ENCODE data around the gene SKAP1. TPM values are rescaled to one million over a fixed set of nuclear protein-coding genes. Genes with fewer than 3 reads are reported as not detected.

The SKAP1 gene
- total and polyA plus RNA-seq, 9 donors = 0.30 to 6.0 (median 2.4) TPM; not detected in 1

- no peak for TF ChIP-seq EP300 (IDR thresholded peaks at IDR 0.05)
- TF ChIP-seq CTCF (IDR thresholded peaks at IDR 0.05) = no peak
- TF ChIP-seq POLR2A (IDR thresholded peaks at IDR 0.05) = no peak
- no peaks in the 10 kb centered on the region for H3K4me1 ChIP-seq (ENCODE audit: insufficient read depth)
- H3K27me3 ChIP-seq = no peaks in the 10 kb centered on the region
- no peaks in the 10 kb centered on the region for H3K36me3 ChIP-seq
- no peak overlapping the region for H3K27ac ChIP-seq
- no peaks in the 10 kb centered on the region for H3K9me3 ChIP-seq
- no peak for DNase-seq
- intact Hi-C loops (cut with DNase I) = loop anchor here in 1 of 4 donors (10.0 kb wide), 1 partner anchor 48 kb away; no protein-coding TSS in a partner anchor
- 69 to 77% (median 73%) methylated on average over 3 of the region's 3 CpGs for WGBS, 3 donors
- no peak overlapping the region for H3K4me3 ChIP-seq
Observed at GRCh38 chr17:48122665-48123045, 307.4 kb downstream of the SKAP1 start.

- intact Hi-C loops (cut with DNase I) = loop anchor here in 1 of 4 donors (10.0 kb wide), 1 partner anchor 47 kb away; no protein-coding TSS in a partner anchor
- Histone ChIP-seq H3K9me3 (no peaks in the 10 kb centered on the region), H3K4me3 (no peak overlapping the region), H3K27me3 (no peaks in the 10 kb centered on the region), H3K27ac (no peak overlapping the region), H3K36me3 (no peaks in the 10 kb centered on the region), H3K4me1 (ENCODE audit: insufficient read depth) (no peaks in the 10 kb centered on the region)
- DNase-seq = no peak
- TF ChIP-seq EP300 (IDR thresholded peaks at IDR 0.05) (no peak), POLR2A (IDR thresholded peaks at IDR 0.05) (no peak), CTCF (IDR thresholded peaks at IDR 0.05) (no peak)
- WGBS, 3 donors = 74 to 84% (median 74%) methylated on average over 9 of the region's 9 CpGs
Observed at GRCh38 chr17:48121923-48122664, 307.9 kb downstream of the SKAP1 start.

GRCh38 chr17:48113201-48113676 is 316.8 kb downstream of the SKAP1 start:
- DNase-seq = no peak
- intact Hi-C loops (cut with DNase I) = no loop called here
- TF ChIP-seq EP300 (IDR thresholded peaks at IDR 0.05) (no peak), POLR2A (IDR thresholded peaks at IDR 0.05) (no peak), CTCF (IDR thresholded peaks at IDR 0.05) (no peak)

GRCh38 chr17:48111937-48112241 is 318.1 kb downstream of the SKAP1 start:
- Histone ChIP-seq H3K36me3 (no peaks in the 10 kb centered on the region), H3K4me3 (no peak overlapping the region), H3K9me3 (no peaks in the 10 kb centered on the region), H3K27me3 (no peaks in the 10 kb centered on the region), H3K27ac (no peak overlapping the region), H3K4me1 (ENCODE audit: insufficient read depth) (no peaks in the 10 kb centered on the region)
- no peak for DNase-seq
- intact Hi-C loops (cut with DNase I) = no loop called here
- no peak for TF ChIP-seq POLR2A (IDR thresholded peaks at IDR 0.05)
- no peak for TF ChIP-seq CTCF (IDR thresholded peaks at IDR 0.05)
- TF ChIP-seq EP300 (IDR thresholded peaks at IDR 0.05) = no peak
- WGBS, 3 donors = 84 to 88% (median 86%) methylated on average over 2 of the region's 2 CpGs

More at GRCh38 chr17:48113201-48113676, 316.8 kb downstream of the SKAP1 start:
- Histone ChIP-seq H3K4me3 (no peak overlapping the region), H3K9me3 (no peaks in the 10 kb centered on the region), H3K27ac (no peak overlapping the region), H3K4me1 (ENCODE audit: insufficient read depth) (no peaks in the 10 kb centered on the region), H3K27me3 (no peaks in the 10 kb centered on the region), H3K36me3 (no peaks in the 10 kb centered on the region)
- WGBS, 3 donors = 91 to 96% (median 94%) methylated on average over 5 of the region's 5 CpGs

All from ovary (tissue), 9 donors.